ENCODE measurements around the gene TTC34.

The TTC34 gene

GRCh38 chr1:2592672-2593071 lies 208.8 kb downstream of the TTC34 start:
- H3K4me3 ChIP-seq (ENCODE audit: low read depth, low read length) = no peak overlapping the region
- no peak for TF ChIP-seq CTCF (IDR thresholded peaks at IDR 0.05; ENCODE audit: low read depth, low read length)

DNA sequence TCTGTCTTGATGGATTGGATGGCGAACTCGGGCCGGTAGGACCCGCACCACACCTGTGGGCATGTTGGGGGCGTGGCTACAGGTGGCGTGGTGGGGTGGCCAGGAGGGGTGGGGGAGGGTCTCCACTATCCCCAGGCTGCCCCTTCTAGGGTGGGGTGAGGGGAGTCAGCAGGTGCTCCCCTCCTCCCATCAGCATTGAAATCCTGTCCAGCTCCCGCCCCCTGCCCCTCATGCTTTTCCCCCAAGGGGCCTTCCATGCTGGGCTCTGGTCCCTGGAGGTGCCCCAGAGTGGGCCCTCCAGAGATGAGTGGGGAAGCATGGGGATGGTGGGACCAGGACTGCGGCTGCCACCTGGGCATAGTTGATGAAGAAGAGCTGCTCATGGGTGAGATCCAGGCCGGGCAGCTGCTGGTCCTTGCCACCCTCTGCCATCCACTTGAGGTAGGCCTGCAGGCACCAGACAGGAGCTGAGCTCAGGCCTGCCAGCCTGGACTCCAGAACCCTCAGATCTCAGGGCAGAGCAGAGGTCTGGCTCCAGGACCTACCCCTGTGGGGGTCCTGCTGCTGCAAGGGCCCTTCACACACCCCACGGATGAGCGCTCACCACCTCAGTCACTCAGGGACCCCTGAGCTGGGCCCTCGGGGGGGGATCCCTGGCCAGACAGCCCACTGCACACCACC lies 209.8 kb downstream of the TTC34 start:
- TF ChIP-seq CTCF (IDR thresholded peaks at IDR 0.05; ENCODE audit: low read depth, low read length) = no peak
- H3K4me3 ChIP-seq (ENCODE audit: low read depth, low read length) = no peak overlapping the region

DNA sequence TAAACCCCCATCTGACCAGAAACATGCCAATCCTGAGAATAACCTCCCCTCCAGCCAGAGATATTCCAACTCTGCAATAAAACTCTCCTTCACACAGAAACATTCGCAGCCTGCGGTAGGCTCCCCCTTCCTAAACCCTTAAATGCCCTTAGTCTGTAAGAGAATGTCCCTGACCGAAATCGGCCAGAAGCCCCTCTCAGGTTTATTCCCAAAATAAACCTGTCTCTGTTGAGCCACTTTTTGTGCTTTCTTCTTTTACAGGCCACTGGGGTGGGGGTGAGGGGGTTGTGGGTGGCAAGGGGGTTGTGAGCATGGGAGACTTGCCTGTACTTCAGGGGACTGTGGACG lies 210.3 kb downstream of the TTC34 start:
- no peak for TF ChIP-seq CTCF (IDR thresholded peaks at IDR 0.05; ENCODE audit: low read depth, low read length)
- no peak overlapping the region for H3K4me3 ChIP-seq (ENCODE audit: low read depth, low read length)

DNA sequence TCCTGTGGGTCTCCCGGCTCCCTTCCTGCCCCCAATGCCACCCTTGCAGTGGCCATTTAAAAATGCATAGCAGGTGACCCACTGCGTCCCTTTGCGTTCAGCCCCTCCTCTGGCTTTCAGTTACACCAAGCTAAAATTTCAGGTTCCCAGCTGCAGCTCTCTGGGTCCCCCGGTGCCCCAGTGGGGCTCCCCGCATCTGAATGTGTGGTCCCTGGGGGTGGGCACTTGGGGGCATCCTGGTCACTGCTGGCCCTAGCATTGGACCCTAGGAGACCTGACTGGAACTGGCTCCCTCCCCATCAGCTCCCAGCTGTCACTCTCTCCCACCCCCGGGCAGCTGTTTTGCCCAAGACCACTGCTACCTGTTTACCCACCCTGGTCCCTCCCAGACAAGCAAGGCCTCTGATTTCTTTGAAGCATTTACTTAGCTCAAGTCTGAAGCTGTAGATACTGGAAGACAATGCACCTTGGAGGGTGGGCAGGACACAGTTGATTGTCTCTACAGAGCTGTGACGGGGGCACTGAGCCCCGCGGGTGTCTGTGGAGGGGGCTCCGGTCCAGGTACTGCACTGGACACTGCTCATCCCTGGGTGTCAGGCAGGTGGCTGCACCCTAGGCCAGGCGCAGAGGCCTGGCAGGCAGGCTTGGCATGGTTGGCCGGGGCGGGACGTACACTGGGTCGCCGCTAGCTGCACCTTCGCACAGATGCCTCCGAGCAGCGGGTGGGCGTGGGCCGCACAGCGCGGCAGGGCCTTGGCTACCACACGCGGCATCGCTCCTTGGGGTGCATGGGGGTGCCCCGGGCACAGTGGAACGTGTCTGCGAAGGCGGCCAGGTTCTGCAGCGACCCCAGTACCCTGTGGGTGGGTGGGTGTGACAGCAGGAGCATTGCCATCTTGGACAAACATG lies 211.0 kb downstream of the TTC34 start:
- no peak overlapping the region for H3K4me3 ChIP-seq (ENCODE audit: low read depth, low read length)
- TF ChIP-seq CTCF (IDR thresholded peaks at IDR 0.05; ENCODE audit: low read depth, low read length) = no peak

GRCh38 chr1:2589431-2590232 lies 211.9 kb downstream of the TTC34 start:
- no peak overlapping the region for H3K4me3 ChIP-seq (ENCODE audit: low read depth, low read length)
- no peak for TF ChIP-seq CTCF (IDR thresholded peaks at IDR 0.05; ENCODE audit: low read depth, low read length)

DNA sequence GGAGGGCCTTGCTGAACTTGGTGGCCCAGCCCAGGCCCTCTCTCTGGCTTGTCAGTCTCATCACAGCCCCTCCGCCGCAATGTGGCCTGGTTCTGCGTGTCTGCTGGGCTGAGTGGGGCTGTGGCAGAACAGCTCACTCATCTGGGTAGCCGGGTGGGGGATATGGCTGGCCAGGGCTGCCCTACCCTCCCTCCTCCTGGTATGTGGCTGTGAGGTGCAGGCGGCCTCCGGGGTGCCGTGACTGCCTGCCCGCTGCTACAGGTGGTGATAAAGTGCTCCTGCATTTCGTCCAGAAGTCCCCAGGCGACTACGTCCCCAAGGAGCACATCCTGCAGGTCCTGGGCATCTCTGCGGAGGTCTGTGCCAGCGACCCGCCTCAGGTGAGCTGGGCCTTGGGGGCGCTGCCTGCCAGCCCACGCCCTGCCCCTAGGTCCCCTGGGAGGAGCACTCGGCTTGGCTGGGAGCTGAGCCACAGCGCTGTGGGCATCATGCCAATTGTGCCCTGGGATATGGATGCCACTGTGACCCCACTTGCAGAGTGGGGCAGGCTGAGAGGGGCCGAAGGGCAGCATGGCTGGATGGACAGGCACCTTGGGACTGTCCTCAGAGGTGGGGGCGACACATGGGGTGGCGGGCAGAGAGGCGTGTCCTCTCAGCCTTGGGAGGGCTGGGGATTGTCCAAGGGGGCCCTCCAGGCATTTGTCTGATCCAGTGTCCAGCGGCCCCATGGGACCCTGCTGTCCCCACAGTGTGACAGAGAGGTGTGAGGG lies 212.6 kb downstream of the TTC34 start:
- TF ChIP-seq CTCF (IDR thresholded peaks at IDR 0.05; ENCODE audit: low read depth, low read length) = no peak
- no peak overlapping the region for H3K4me3 ChIP-seq (ENCODE audit: low read depth, low read length)
